ENCODE results near the gene POF1B.
"Not testable (repeated sequence)": the region's sequence is repeated elsewhere in the genome, so short reads cannot be mapped to it uniquely, and the experiment has no call there.

The POF1B gene

DNA sequence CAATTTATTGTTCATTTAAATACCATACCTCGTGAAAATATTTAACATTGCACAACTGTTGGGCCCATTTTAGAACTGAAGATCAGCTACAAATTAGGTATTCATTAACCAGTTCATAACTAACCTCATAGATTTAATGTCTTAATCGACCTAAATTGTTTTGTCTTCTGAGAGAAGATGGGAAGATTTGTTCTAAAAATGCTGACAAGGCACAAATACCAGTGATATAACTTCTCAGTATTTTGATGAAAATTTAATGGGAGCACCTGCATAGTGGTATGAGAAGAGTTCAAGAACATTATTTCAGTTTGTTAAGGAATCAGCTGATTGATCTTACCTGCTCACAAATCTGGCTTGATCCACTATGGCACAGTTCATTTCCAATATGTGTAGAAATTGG is 33.9 kb downstream of the POF1B start:
- Histone ChIP-seq H3K36me3 (ENCODE audit: control insufficient read depth in 5 of 5, insufficient read depth in 5 of 5, low read length in 5 of 5) (no peaks in the 10 kb centered on the region), H3K4me1 (ENCODE audit: control insufficient read depth in 5 of 5, insufficient read depth in 5 of 5, low read length in 5 of 5) (no peaks in the 10 kb centered on the region), H3K27ac (ENCODE audit: low read depth, low read length) (no peak overlapping the region), H3K9me3 (ENCODE audit: control insufficient read depth in 5 of 5, low read length in 5 of 5) (no peaks in the 10 kb centered on the region), H3K27me3 (ENCODE audit: control insufficient read depth in 5 of 5, insufficient read depth in 4 of 5, low read length in 5 of 5) (peaks cover 0 to 6% (median 0%) of the 10 kb centered on the region in 5 donors), H3K4me3 (ENCODE audit: low read depth in 1 of 5, low read length in 5 of 5) (no peak overlapping the region), H3K9ac (ENCODE audit: low read length in 5 of 5) (no peak overlapping the region)

- Histone ChIP-seq H3K9ac (ENCODE audit: low read length in 5 of 5) (no peak overlapping the region), H3K4me3 (ENCODE audit: low read depth in 1 of 5, low read length in 5 of 5) (no peak overlapping the region), H3K4me1 (ENCODE audit: control insufficient read depth in 5 of 5, insufficient read depth in 5 of 5, low read length in 5 of 5) (peaks cover 0 to 1% (median 0%) of the 10 kb centered on the region in 5 donors), H3K36me3 (ENCODE audit: control insufficient read depth in 5 of 5, insufficient read depth in 5 of 5, low read length in 5 of 5) (no peaks in the 10 kb centered on the region), H3K27ac (ENCODE audit: low read depth, low read length) (no peak overlapping the region), H3K9me3 (ENCODE audit: control insufficient read depth in 5 of 5, low read length in 5 of 5) (peaks cover 0 to 4% (median 0%) of the 10 kb centered on the region in 5 donors), H3K27me3 (ENCODE audit: control insufficient read depth in 5 of 5, insufficient read depth in 4 of 5, low read length in 5 of 5) (peaks cover 0 to 10% (median 5%) of the 10 kb centered on the region in 5 donors)
Measured at GRCh38 chrX:85327060-85327333, 52.5 kb downstream of the POF1B start.

DNA sequence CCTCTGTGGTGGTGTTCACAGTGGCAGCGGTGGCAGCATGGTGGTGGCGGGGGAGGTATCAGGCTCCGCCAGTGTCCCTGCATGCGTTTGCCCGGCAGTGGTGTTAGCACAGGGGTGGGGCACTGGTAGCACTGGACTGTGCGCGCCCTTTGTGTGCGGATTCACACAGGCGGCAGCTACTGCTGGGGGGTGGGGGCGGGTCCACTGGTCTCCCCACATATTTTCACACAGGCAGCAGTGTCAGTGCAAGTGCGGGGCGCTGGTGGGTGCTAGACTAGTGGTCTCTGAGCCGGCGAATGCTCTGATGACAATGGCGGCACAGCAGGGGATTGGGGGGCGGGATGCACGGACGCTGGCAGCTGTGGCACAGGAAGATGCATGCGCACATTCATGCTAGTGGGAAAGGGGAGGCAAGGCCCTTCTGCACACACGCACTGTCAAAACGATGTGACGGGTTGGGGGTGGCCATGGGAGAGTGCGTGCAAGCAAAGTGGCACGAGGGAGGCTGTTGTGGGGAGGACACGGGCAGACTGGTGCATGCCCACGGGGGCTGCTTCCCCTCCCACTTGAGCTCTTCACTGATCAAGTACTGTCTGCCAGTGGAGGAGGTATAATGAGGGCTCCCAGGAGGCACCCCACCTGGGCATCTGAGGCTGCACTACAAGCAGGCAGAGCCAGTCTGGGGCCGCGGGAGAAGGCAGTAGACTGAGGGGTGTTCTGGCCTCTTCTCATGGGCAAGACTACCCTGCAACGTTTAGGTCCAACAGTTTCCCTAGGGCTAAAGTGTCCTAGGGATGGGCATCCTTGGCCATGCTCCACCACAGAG is 53.0 kb downstream of the POF1B start:
- peaks cover 0 to 4% (median 0%) of the 10 kb centered on the region in 5 donors for H3K9me3 ChIP-seq (ENCODE audit: control insufficient read depth in 5 of 5, low read length in 5 of 5)
- H3K9ac ChIP-seq (ENCODE audit: low read length in 5 of 5), result no peak overlapping the region
- H3K36me3 ChIP-seq (ENCODE audit: control insufficient read depth in 5 of 5, insufficient read depth in 5 of 5, low read length in 5 of 5), result no peaks in the 10 kb centered on the region
- peaks cover 0 to 10% (median 5%) of the 10 kb centered on the region in 5 donors for H3K27me3 ChIP-seq (ENCODE audit: control insufficient read depth in 5 of 5, insufficient read depth in 4 of 5, low read length in 5 of 5)
- H3K4me1 ChIP-seq (ENCODE audit: control insufficient read depth in 5 of 5, insufficient read depth in 5 of 5, low read length in 5 of 5), result peaks cover 0 to 1% (median 0%) of the 10 kb centered on the region in 5 donors
- H3K27ac ChIP-seq (ENCODE audit: low read depth, low read length), result no peak overlapping the region
- H3K4me3 ChIP-seq (ENCODE audit: low read depth in 1 of 5, low read length in 5 of 5), result no peak overlapping the region

GRCh38 chrX:85311348-85311747 is 68.1 kb downstream of the POF1B start:
- H3K4me1 ChIP-seq (ENCODE audit: control insufficient read depth in 5 of 5, insufficient read depth in 5 of 5, low read length in 5 of 5); H3K27me3 ChIP-seq (ENCODE audit: control insufficient read depth in 5 of 5, insufficient read depth in 4 of 5, low read length in 5 of 5); H3K4me3 ChIP-seq (ENCODE audit: low read depth in 1 of 5, low read length in 5 of 5); H3K36me3 ChIP-seq (ENCODE audit: control insufficient read depth in 5 of 5, insufficient read depth in 5 of 5, low read length in 5 of 5); H3K27ac ChIP-seq (ENCODE audit: low read depth, low read length); H3K9me3 ChIP-seq (ENCODE audit: control insufficient read depth in 5 of 5, low read length in 5 of 5); H3K9ac ChIP-seq (ENCODE audit: low read length in 5 of 5): not testable (repeated sequence)

GRCh38 chrX:85309717-85310116 is 69.7 kb downstream of the POF1B start:
- H3K4me1 ChIP-seq (ENCODE audit: control insufficient read depth in 5 of 5, insufficient read depth in 5 of 5, low read length in 5 of 5), result no peaks in the 10 kb centered on the region
- H3K36me3 ChIP-seq (ENCODE audit: control insufficient read depth in 5 of 5, insufficient read depth in 5 of 5, low read length in 5 of 5), result no peaks in the 10 kb centered on the region
- H3K9me3 ChIP-seq (ENCODE audit: control insufficient read depth in 5 of 5, low read length in 5 of 5), result peaks cover 0 to 6% (median 0%) of the 10 kb centered on the region in 5 donors
- H3K4me3 ChIP-seq (ENCODE audit: low read depth in 1 of 5, low read length in 5 of 5), result no peak overlapping the region
- H3K27ac ChIP-seq (ENCODE audit: low read depth, low read length), result no peak overlapping the region
- no peaks in the 10 kb centered on the region for H3K27me3 ChIP-seq (ENCODE audit: control insufficient read depth in 5 of 5, insufficient read depth in 4 of 5, low read length in 5 of 5)
- H3K9ac ChIP-seq (ENCODE audit: low read length in 5 of 5), result no peak overlapping the region

GRCh38 chrX:85303544-85303943 is 75.9 kb downstream of the POF1B start:
- no peaks in the 10 kb centered on the region for H3K36me3 ChIP-seq (ENCODE audit: control insufficient read depth in 5 of 5, insufficient read depth in 5 of 5, low read length in 5 of 5)
- no peaks in the 10 kb centered on the region for H3K9me3 ChIP-seq (ENCODE audit: control insufficient read depth in 5 of 5, low read length in 5 of 5)
- no peak overlapping the region for H3K27ac ChIP-seq (ENCODE audit: low read depth, low read length)
- H3K4me1 ChIP-seq (ENCODE audit: control insufficient read depth in 5 of 5, insufficient read depth in 5 of 5, low read length in 5 of 5), result no peaks in the 10 kb centered on the region
- H3K4me3 ChIP-seq (ENCODE audit: low read depth in 1 of 5, low read length in 5 of 5), result no peak overlapping the region
- H3K27me3 ChIP-seq (ENCODE audit: control insufficient read depth in 5 of 5, insufficient read depth in 4 of 5, low read length in 5 of 5), result no peaks in the 10 kb centered on the region
- H3K9ac ChIP-seq (ENCODE audit: low read length in 5 of 5), result no peak overlapping the region

DNA sequence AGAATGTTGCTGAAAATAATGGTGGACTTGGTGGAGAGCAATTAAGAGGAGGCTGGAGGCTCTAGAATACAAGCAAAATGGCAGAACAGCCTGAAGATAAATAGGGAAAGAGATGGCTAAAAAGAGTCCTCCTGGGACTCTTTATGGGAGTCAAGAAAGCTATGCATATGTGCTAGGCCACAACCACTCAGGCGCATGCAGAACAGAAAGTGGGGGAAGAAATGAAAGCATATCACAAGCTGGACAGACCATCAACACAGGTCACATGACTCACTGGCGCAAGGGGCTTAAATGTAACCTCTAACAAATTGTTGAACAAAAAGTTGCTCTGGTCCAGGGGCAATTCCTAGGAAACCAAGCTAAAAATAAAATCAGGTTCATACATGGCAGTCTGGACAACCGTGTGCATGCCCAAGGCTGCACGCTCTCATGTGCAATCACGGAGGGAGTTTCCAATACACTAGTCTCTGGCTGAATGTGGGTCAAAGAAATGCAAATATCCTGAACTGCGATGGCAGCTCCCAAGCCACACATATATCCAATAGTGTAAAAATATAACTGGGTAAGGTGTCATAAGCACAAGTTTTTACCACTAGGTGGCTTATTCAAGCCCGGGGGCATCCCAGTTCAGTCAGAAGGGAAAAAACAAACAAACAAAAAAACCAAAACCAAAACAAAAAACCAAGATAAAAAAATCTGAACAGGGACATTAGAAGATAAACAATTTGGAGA is 90.3 kb downstream of the POF1B start:
- Histone ChIP-seq H3K9me3 (ENCODE audit: control insufficient read depth in 5 of 5, low read length in 5 of 5) (peaks cover 0 to 7% (median 5%) of the 10 kb centered on the region in 5 donors), H3K36me3 (ENCODE audit: control insufficient read depth in 5 of 5, insufficient read depth in 5 of 5, low read length in 5 of 5) (no peaks in the 10 kb centered on the region)

GRCh38 chrX:85285286-85285685 is 94.2 kb downstream of the POF1B start:
- not testable (repeated sequence) for H3K9me3 ChIP-seq (ENCODE audit: control insufficient read depth in 5 of 5, low read length in 5 of 5); H3K4me3 ChIP-seq (ENCODE audit: low read depth in 1 of 5, low read length in 5 of 5); H3K27me3 ChIP-seq (ENCODE audit: control insufficient read depth in 5 of 5, insufficient read depth in 4 of 5, low read length in 5 of 5); H3K36me3 ChIP-seq (ENCODE audit: control insufficient read depth in 5 of 5, insufficient read depth in 5 of 5, low read length in 5 of 5); H3K4me1 ChIP-seq (ENCODE audit: control insufficient read depth in 5 of 5, insufficient read depth in 5 of 5, low read length in 5 of 5); H3K9ac ChIP-seq (ENCODE audit: low read length in 5 of 5); H3K27ac ChIP-seq (ENCODE audit: low read depth, low read length)

More for the DNA sequence above, 90.3 kb downstream of the POF1B start:
- Histone ChIP-seq H3K9ac (ENCODE audit: low read length in 5 of 5) (no peak overlapping the region), H3K27me3 (ENCODE audit: control insufficient read depth in 5 of 5, insufficient read depth in 4 of 5, low read length in 5 of 5) (no peaks in the 10 kb centered on the region), H3K4me1 (ENCODE audit: control insufficient read depth in 5 of 5, insufficient read depth in 5 of 5, low read length in 5 of 5) (no peaks in the 10 kb centered on the region), H3K27ac (ENCODE audit: low read depth, low read length) (no peak overlapping the region), H3K4me3 (ENCODE audit: low read depth in 1 of 5, low read length in 5 of 5) (no peak overlapping the region)

DNA sequence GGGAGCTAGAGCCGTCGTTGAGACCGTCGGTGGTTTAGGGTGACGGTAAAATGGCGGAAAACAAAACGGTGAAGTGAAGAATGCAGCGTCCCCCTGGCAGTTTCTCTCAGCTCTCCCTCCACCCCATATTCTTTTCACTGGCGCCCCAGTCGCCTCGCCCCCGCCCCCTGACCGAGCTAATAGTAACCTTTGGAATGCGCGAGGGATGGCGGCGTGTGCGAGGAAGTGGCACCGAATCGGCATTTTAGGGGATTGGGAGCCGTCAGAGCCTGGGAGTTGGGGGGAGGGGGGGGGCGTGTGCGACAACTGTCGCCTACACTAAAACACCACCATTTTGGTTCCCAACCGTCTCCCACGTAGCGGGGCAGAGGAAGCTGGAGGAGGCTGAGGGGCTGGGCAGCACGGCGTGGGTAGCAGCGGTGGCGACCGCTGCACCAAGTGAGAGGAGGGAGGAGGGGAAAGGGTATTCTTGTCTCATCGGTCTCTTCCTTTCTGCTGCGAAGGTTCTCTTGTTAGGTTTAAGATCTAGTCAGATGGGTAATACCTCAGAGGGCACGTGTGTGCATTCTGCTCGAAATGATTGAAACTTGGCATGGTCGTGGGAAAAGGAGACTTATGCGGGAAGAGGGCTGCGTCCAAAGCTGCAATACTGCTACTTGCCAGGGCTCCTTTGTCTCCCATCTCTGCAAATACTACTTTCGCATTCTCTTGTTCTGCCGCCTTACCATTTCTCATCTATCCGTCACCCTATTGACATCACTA is 134.8 kb downstream of the POF1B start:
- Histone ChIP-seq H3K9ac (ENCODE audit: low read length in 5 of 5) (peak overlapping the region in 2 of 5 donors; percentile 11 to 35), H3K27ac (ENCODE audit: low read depth, low read length) (no peak overlapping the region), H3K27me3 (ENCODE audit: control insufficient read depth in 5 of 5, insufficient read depth in 4 of 5, low read length in 5 of 5) (peaks cover 0 to 8% (median 5%) of the 10 kb centered on the region in 5 donors), H3K9me3 (ENCODE audit: control insufficient read depth in 5 of 5, low read length in 5 of 5) (no peaks in the 10 kb centered on the region), H3K4me3 (ENCODE audit: low read depth in 1 of 5, low read length in 5 of 5) (peak overlapping the region; percentile 61 to 81 (median 70)), H3K36me3 (ENCODE audit: control insufficient read depth in 5 of 5, insufficient read depth in 5 of 5, low read length in 5 of 5) (no peaks in the 10 kb centered on the region), H3K4me1 (ENCODE audit: control insufficient read depth in 5 of 5, insufficient read depth in 5 of 5, low read length in 5 of 5) (peaks cover 0 to 11% (median 6%) of the 10 kb centered on the region in 5 donors)
